ENCODE results near the gene LGALS3BP. TPM values are rescaled to one million over a fixed set of nuclear protein-coding genes. Genes with fewer than 3 reads are reported as not detected.

LGALS3BP gene
- total and polyA plus RNA-seq, 4 donors: 183 to 479 (median 245) TPM

GRCh38 chr17:78976907-78977680 is 2.6 kb downstream of the LGALS3BP start:
- Histone ChIP-seq H3K4me3 (no peak overlapping the region), H3K27ac (ENCODE audit: low read depth in 1 of 2, low read length in 1 of 2) (peak overlapping the region; percentile 16 to 78), H3K9me3 (ENCODE audit: control insufficient read depth in 4 of 4, insufficient read depth in 3 of 4, low read length in 3 of 4) (no peaks in the 10 kb centered on the region), H3K36me3 (ENCODE audit: control insufficient read depth in 4 of 4, insufficient read depth in 4 of 4, low read length in 4 of 4) (peaks cover 0 to 7% (median 1%) of the 10 kb centered on the region in 4 donors), H3K9ac (ENCODE audit: insufficient read depth in 1 of 2, low read length in 2 of 2) (no peak overlapping the region), H3K27me3 (ENCODE audit: control insufficient read depth in 3 of 3, insufficient read depth in 3 of 3, low read length in 2 of 3) (no peaks in the 10 kb centered on the region), H3K4me1 (ENCODE audit: control insufficient read depth in 5 of 5, insufficient read depth in 5 of 5, low read length in 5 of 5) (peaks cover 9 to 53% (median 24%) of the 10 kb centered on the region in 5 donors)
- no peak for ATAC-seq (ENCODE audit: insufficient read depth, low FRiP score)
- WGBS, 2 donors: 86 to 92% methylated on average over 20 of the region's 20 CpGs
- no peak for TF ChIP-seq CTCF (IDR thresholded peaks at IDR 0.05; ENCODE audit: control extremely low read depth, extremely low read depth)
- no peak for DNase-seq

DNA sequence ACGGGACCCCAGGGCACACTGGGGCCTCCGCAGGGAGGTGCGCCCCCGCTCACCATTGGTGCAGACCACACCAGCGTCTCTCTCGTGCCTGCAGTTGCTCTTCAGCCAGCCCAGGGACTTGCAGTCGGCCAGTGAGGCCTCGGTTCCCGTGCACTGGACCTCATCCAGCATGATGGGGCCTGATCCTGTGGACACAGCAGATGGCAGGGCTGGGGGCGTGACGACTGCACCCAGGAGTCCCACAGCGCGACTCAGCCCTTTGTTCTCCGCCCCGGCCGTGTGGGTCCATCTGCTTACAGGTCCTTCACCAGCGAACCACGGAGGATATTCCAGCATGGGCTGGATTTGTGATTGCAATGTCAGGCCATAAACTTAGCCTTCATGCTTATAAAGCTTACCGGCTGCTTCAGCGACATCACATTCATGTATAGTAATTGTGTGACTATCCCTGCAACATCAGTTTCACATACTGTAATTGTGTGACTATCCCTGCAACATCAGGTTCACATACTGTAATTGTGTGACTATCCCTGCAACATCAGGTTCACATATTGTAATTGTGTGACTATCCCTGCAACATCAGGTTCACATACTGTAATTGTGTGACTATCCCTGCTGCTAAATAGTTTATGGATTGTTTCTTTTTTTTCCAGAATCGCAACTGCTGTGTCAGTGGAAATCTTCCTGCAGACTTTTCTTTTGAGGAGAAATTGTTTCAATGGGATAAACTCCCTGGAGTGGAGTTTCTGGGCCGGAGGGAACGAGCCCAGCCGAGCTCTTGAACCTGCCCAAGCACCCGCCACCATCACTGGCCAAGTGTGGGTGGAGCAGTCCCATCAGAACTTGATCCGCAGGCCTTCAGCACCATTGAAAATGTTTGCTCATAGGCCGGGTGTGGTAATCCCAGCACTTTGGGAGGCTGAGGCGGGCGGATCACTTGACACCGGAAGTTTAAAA is 4.8 kb downstream of the LGALS3BP start:
- no peaks in the 10 kb centered on the region for H3K9me3 ChIP-seq (ENCODE audit: control insufficient read depth in 4 of 4, insufficient read depth in 3 of 4, low read length in 3 of 4)
- peak overlapping the region in 1 of 2 donors; percentile 22 for H3K27ac ChIP-seq (ENCODE audit: low read depth in 1 of 2, low read length in 1 of 2)
- peaks cover 0 to 9% (median 5%) of the 10 kb centered on the region in 4 donors for H3K36me3 ChIP-seq (ENCODE audit: control insufficient read depth in 4 of 4, insufficient read depth in 4 of 4, low read length in 4 of 4)
- H3K4me1 ChIP-seq (ENCODE audit: control insufficient read depth in 5 of 5, insufficient read depth in 5 of 5, low read length in 5 of 5): peaks cover 9 to 50% (median 24%) of the 10 kb centered on the region in 5 donors
- no peak overlapping the region for H3K4me3 ChIP-seq
- 68 to 77% methylated on average over 30 of the region's 30 CpGs for WGBS, 2 donors
- TF ChIP-seq CTCF (IDR thresholded peaks at IDR 0.05; ENCODE audit: control extremely low read depth, extremely low read depth): no peak
- H3K9ac ChIP-seq (ENCODE audit: insufficient read depth in 1 of 2, low read length in 2 of 2): peak overlapping the region in 1 of 2 donors; percentile 42
- ATAC-seq (ENCODE audit: insufficient read depth, low FRiP score) (peak; percentile 35), DNase-seq (peak; percentile 65 to 90 (median 86))
- no peaks in the 10 kb centered on the region for H3K27me3 ChIP-seq (ENCODE audit: control insufficient read depth in 3 of 3, insufficient read depth in 3 of 3, low read length in 2 of 3)

GRCh38 chr17:78973792-78974520 is 5.8 kb downstream of the LGALS3BP start:
- Histone ChIP-seq H3K4me1 (ENCODE audit: control insufficient read depth in 5 of 5, insufficient read depth in 5 of 5, low read length in 5 of 5) (peaks cover 6 to 43% (median 21%) of the 10 kb centered on the region in 5 donors), H3K27me3 (ENCODE audit: control insufficient read depth in 3 of 3, insufficient read depth in 3 of 3, low read length in 2 of 3) (no peaks in the 10 kb centered on the region), H3K36me3 (ENCODE audit: control insufficient read depth in 4 of 4, insufficient read depth in 4 of 4, low read length in 4 of 4) (peaks cover 0 to 10% (median 5%) of the 10 kb centered on the region in 4 donors), H3K9ac (ENCODE audit: insufficient read depth in 1 of 2, low read length in 2 of 2) (no peak overlapping the region), H3K9me3 (ENCODE audit: control insufficient read depth in 4 of 4, insufficient read depth in 3 of 4, low read length in 3 of 4) (no peaks in the 10 kb centered on the region), H3K27ac (ENCODE audit: low read depth in 1 of 2, low read length in 1 of 2) (no peak overlapping the region), H3K4me3 (no peak overlapping the region)
- no peak for TF ChIP-seq CTCF (IDR thresholded peaks at IDR 0.05; ENCODE audit: control extremely low read depth, extremely low read depth)
- no peak for ATAC-seq (ENCODE audit: insufficient read depth, low FRiP score)
- no peak for DNase-seq
- 82 to 87% methylated on average over 23 of the region's 23 CpGs for WGBS, 2 donors
